Measurements from ENCODE around the gene COG6. TPM values are rescaled to one million over a fixed set of nuclear protein-coding genes. Genes with fewer than 3 reads are reported as not detected.

Gene COG6
- total and polyA plus RNA-seq, 7 donors, result 4.3 to 26.4 (median 9.8) TPM

- Histone ChIP-seq H3K27ac (no peak overlapping the region), H3K27me3 (ENCODE audit: insufficient read depth in 3 of 3, low read length in 2 of 3) (no peaks in the 10 kb centered on the region), H3K4me3 (peak overlapping the region; percentile 92), H3K9me3 (no peaks in the 10 kb centered on the region), H3K4me1 (peaks cover 7% of the 10 kb centered on the region), H3K36me3 (ENCODE audit: insufficient read depth in 1 of 2, low read depth in 1 of 2) (peaks cover 0 to 20% of the 10 kb centered on the region in 2 donors)
- ATAC-seq (peak in 1 of 4 donors; percentile 12), DNase-seq (no peak)
- no peak for TF ChIP-seq CTCF (IDR thresholded peaks at IDR 0.05)
- WGBS, 3 donors, result 14 to 16% (median 15%) methylated on average over 7 of the region's 7 CpGs
- intact Hi-C loops (cut with DNase I), result no loop called here
Measured at GRCh38 chr13:39656325-39656677, 839 bp downstream of the COG6 start.

GRCh38 chr13:39663508-39663907 is 8.0 kb downstream of the COG6 start:
- Histone ChIP-seq H3K4me3 (no peak overlapping the region), H3K27ac (no peak overlapping the region), H3K4me1 (no peaks in the 10 kb centered on the region), H3K27me3 (ENCODE audit: insufficient read depth in 3 of 3, low read length in 2 of 3) (no peaks in the 10 kb centered on the region), H3K9me3 (no peaks in the 10 kb centered on the region), H3K36me3 (ENCODE audit: insufficient read depth in 1 of 2, low read depth in 1 of 2) (peaks cover 0 to 63% of the 10 kb centered on the region in 2 donors)
- TF ChIP-seq CTCF (IDR thresholded peaks at IDR 0.05), result no peak
- no peak for ATAC-seq
- DNase-seq, result no peak
- WGBS, 3 donors, result 100% methylated on average over 1 of the region's 1 CpG
- intact Hi-C loops (cut with DNase I), result no loop called here

GRCh38 chr13:39663958-39664357 is 8.5 kb downstream of the COG6 start:
- 50 to 100% (median 50%) methylated on average over 2 of the region's 2 CpGs for WGBS, 3 donors
- no peaks in the 10 kb centered on the region for H3K9me3 ChIP-seq
- no peak overlapping the region for H3K4me3 ChIP-seq
- no peak overlapping the region for H3K27ac ChIP-seq
- H3K27me3 ChIP-seq (ENCODE audit: insufficient read depth in 3 of 3, low read length in 2 of 3), result no peaks in the 10 kb centered on the region
- peaks cover 0 to 66% of the 10 kb centered on the region in 2 donors for H3K36me3 ChIP-seq (ENCODE audit: insufficient read depth in 1 of 2, low read depth in 1 of 2)
- no peak for TF ChIP-seq CTCF (IDR thresholded peaks at IDR 0.05)
- no peak for DNase-seq
- H3K4me1 ChIP-seq, result no peaks in the 10 kb centered on the region
- intact Hi-C loops (cut with DNase I), result no loop called here
- ATAC-seq, result no peak

- ATAC-seq (no peak), DNase-seq (no peak)
- Histone ChIP-seq H3K36me3 (ENCODE audit: insufficient read depth in 1 of 2, low read depth in 1 of 2) (peaks cover 0 to 53% of the 10 kb centered on the region in 2 donors), H3K27me3 (ENCODE audit: insufficient read depth in 3 of 3, low read length in 2 of 3) (no peaks in the 10 kb centered on the region), H3K9me3 (no peaks in the 10 kb centered on the region), H3K4me1 (no peaks in the 10 kb centered on the region), H3K27ac (no peak overlapping the region), H3K4me3 (no peak overlapping the region)
- no peak for TF ChIP-seq CTCF (IDR thresholded peaks at IDR 0.05)
- intact Hi-C loops (cut with DNase I), result no loop called here
- 92 to 100% (median 97%) methylated on average over 1 of the region's 1 CpG for WGBS, 3 donors
Measured at GRCh38 chr13:39665763-39666162, 10.3 kb downstream of the COG6 start.

- no peak overlapping the region for H3K4me3 ChIP-seq
Measured at GRCh38 chr13:39670445-39670844, 15.0 kb downstream of the COG6 start.

More at GRCh38 chr13:39670445-39670844, 15.0 kb downstream of the COG6 start:
- Histone ChIP-seq H3K27ac (no peak overlapping the region), H3K27me3 (ENCODE audit: insufficient read depth in 3 of 3, low read length in 2 of 3) (no peaks in the 10 kb centered on the region), H3K4me1 (no peaks in the 10 kb centered on the region), H3K9me3 (no peaks in the 10 kb centered on the region), H3K36me3 (ENCODE audit: insufficient read depth in 1 of 2, low read depth in 1 of 2) (peaks cover 0 to 23% of the 10 kb centered on the region in 2 donors)
- WGBS, 3 donors, result 94 to 95% (median 95%) methylated on average over 2 of the region's 2 CpGs
- no peak for DNase-seq
- no peak for TF ChIP-seq CTCF (IDR thresholded peaks at IDR 0.05)
- no peak for ATAC-seq
- intact Hi-C loops (cut with DNase I), result loop anchor here in 1 of 2 donors (5.0 kb wide), 1 partner anchor 623 kb away; no protein-coding TSS in a partner anchor

All from psoas muscle (tissue), 8 donors.